Colon (tissue), 2 donors: Measurements from ENCODE around the gene PCDHGB5.
"Not testable (repeated sequence)": the region's sequence is repeated elsewhere in the genome, so short reads cannot be mapped to it uniquely, and the experiment has no call there.

Experiments
- FAIRE-seq: peaks from 2 replicates; lab custom pipeline; 2012; peaks lifted over from hg19 to GRCh38; lab: Jason Lieb, UNC
- donor health status: control.
- donor health status: control.

PCDHGB5 gene

GRCh38 chr5:141397756-141398551 lies at the start of gene PCDHGB5:
Gene PCDHGB5 (plus strand): TSS chr5:141397947. CDS start chr5:141398128, 181 bp downstream.
- not testable (repeated sequence) for FAIRE-seq

DNA sequence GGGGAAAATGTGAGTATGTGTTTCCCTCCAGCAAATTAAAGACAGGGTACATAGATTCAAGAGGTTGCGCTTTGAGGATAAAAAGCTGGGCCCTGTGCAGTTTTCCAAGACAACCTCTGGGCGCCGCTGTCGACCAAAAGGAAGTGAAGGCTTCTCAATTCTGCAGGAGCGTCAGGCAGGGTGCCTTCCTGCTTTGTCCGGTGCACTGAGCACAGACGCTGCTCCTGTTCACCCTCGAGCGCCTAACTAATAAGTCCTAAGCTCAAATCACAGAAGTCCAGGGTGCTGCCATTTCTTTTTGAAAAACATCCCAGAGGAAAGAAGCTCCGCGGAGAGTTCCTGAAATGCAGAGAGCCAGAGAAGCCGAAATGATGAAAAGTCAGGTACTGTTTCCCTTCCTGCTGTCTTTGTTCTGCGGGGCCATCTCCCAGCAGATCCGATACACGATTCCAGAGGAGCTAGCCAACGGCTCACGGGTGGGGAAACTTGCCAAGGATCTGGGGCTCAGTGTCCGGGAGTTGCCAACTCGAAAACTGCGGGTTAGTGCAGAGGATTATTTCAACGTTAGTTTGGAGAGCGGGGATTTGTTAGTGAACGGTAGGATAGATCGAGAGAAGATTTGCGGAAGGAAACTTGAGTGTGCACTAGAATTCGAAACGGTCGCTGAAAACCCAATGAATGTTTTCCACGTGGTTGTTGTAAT lies 47.7 kb upstream of the PCDHGB5 start, which contains the start of gene PCDHGB1:
PCDHGB1 (plus strand) TSS at position 183 of the 703 bp plus-strand sequence; CDS start at position 345, 162 bp downstream.
- no peak for FAIRE-seq

GRCh38 chr5:141351591-141351990 lies 46.2 kb upstream of the PCDHGB5 start:
- FAIRE-seq: no peak

DNA sequence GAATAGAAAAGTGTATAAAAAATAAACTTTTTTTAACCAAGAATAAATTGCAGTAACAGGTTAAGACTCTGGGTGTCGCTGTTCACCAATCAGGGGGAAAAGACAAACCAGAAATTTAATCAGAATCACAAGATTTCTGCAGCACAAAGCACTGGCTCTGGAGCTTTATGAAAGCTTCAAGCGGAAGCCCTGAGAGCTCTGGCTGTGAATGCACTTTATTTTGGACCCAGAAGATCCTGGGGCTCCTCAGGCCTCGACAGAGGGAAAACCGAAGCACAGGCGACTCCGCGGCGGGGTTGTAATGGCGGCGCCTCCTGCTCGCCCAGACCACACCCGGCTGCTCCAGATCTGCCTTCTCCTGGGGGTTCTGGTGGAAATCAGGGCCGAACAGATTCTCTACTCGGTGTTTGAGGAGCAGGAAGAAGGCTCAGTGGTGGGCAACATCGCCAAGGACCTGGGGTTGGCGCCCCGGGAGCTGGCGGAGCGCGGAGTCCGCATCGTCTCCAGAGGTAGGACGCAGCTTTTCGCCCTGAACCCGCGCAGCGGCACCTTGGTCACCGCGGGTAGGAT lies 42.8 kb upstream of the PCDHGB5 start, which contains the start of gene PCDHGA4:
PCDHGA4 (plus strand) TSS at position 122 of the 570 bp plus-strand sequence; CDS start at position 209, 87 bp downstream.
- no peak for FAIRE-seq

- no peak for FAIRE-seq
Observed at GRCh38 chr5:141355641-141356040, 42.1 kb upstream of the PCDHGB5 start.

DNA sequence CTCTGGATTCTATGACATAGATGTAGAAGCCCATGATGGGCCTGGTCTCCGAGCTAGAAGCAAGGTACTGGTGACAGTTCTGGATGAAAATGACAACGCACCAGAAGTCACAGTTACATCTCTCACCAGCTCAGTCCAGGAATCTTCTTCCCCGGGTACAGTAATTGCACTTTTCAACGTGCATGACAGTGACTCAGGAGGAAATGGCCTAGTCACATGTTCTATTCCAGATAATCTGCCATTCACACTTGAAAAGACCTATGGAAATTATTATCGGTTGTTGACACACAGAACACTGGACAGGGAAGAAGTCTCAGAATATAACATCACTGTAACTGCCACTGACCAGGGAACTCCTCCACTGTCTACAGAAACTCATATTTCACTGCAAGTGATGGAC lies 41.6 kb upstream of the PCDHGB5 start:
- no peak for FAIRE-seq

DNA sequence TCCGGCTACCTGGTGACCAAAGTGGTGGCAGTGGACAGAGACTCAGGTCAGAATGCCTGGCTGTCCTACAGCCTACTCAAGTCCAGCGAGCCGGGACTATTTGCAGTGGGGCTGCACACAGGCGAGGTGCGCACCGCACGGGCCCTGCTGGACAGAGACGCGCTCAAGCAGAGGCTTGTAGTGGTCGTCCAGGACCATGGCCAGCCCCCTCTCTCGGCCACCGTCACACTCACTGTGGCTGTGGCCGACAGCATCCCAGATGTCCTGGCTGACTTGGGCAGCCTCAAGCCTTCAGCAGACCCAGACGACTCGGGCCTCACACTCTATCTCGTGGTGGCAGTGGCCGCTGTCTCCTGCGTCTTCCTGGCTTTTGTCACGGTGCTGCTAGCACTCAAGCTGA lies 40.8 kb upstream of the PCDHGB5 start:
- no peak for FAIRE-seq

- FAIRE-seq: no peak
Observed at GRCh38 chr5:141359790-141360426, 37.8 kb upstream of the PCDHGB5 start, which contains the start of gene PCDHGB2. Gene PCDHGB2 (plus strand): TSS chr5:141359994. CDS start chr5:141360136, 142 bp downstream.

GRCh38 chr5:141360685-141361084 lies 37.1 kb upstream of the PCDHGB5 start:
- no peak for FAIRE-seq

GRCh38 chr5:141362719-141363118 lies 35.0 kb upstream of the PCDHGB5 start:
- no peak for FAIRE-seq

DNA sequence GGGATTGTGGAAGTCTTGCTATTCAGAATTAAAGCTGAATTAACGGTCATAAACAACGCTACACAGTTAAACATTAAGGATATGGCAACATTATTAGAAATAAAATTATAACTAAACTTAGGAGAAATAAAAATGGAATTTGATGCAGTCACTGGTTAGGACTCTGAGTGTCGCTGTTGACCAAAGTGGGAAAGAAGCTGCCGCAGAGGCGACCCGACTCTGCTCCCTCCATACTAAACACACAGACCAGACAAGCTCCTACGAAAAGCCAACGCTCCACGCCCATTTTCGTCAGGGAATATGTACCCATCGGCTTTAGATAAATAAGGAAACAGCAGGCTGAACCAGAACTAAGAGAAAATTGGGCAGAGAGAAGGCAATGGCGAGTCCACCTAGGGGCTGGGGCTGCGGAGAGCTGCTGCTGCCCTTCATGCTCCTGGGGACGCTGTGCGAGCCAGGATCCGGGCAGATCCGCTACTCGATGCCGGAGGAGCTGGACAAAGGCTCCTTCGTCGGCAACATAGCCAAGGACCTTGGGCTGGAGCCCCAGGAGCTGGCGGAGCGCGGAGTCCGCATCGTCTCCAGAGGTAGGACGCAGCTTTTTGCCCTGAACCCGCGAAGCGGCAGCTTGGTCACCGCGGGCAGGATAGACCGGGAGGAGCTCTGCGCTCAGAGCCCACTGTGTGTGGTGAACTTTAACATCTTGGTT lies 33.6 kb upstream of the PCDHGB5 start, which contains the start of gene PCDHGA5:
PCDHGA5 (plus strand) TSS at position 211 of the 709 bp plus-strand sequence; CDS start at position 380, 169 bp downstream.
- no peak for FAIRE-seq

GRCh38 chr5:141366016-141366896 lies 31.5 kb upstream of the PCDHGB5 start:
- FAIRE-seq: no peak

DNA sequence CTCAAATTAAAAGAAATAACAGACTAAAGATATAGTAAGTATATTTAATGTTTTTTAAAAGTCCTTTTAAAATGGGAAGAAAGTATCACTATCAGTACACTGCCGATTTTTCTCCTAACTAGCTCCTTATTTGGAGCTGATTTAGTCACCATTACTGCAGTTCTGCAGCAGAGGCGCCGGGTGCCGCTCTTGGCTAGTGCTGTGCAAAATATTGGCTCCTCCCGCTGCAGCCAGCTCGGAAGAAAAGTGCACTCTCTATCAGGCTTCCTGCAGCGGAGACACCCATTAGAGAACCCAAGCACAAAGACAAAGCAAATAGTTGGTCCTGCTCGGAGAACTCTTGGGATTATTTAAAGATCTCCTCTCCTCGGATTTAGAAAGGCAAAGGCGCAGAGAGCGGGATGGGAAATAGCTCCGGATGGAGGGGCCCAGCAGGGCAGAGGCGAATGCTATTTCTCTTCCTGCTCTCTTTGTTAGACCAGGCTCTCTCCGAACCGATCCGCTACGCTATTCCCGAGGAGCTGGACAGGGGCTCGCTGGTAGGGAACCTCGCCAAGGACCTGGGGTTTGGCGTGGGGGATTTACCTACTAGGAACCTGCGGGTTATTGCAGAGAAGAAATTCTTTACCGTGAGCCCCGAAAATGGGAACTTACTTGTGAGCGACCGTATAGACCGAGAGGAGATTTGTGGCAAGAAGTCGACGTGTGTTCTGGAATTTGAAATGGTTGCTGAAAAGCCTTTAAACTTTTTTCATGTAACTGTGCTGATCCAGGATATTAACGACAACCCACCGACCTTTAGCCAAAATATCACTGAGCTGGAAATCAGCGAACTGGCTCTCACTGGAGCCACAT lies 27.5 kb upstream of the PCDHGB5 start, which contains the start of gene PCDHGB3:
PCDHGB3 (plus strand) TSS at position 249 of the 855 bp plus-strand sequence; CDS start at position 402, 153 bp downstream.
- FAIRE-seq: no peak

- FAIRE-seq: no peak
Observed at GRCh38 chr5:141371572-141372475, 25.9 kb upstream of the PCDHGB5 start.

GRCh38 chr5:141373673-141374317 lies 24.0 kb upstream of the PCDHGB5 start, which contains the start of gene PCDHGA6:
Gene PCDHGA6 (plus strand): TSS chr5:141373891. CDS start chr5:141374084, 193 bp downstream.
- FAIRE-seq: no peak

- no peak for FAIRE-seq
Observed at GRCh38 chr5:141374627-141375026, 23.1 kb upstream of the PCDHGB5 start.

DNA sequence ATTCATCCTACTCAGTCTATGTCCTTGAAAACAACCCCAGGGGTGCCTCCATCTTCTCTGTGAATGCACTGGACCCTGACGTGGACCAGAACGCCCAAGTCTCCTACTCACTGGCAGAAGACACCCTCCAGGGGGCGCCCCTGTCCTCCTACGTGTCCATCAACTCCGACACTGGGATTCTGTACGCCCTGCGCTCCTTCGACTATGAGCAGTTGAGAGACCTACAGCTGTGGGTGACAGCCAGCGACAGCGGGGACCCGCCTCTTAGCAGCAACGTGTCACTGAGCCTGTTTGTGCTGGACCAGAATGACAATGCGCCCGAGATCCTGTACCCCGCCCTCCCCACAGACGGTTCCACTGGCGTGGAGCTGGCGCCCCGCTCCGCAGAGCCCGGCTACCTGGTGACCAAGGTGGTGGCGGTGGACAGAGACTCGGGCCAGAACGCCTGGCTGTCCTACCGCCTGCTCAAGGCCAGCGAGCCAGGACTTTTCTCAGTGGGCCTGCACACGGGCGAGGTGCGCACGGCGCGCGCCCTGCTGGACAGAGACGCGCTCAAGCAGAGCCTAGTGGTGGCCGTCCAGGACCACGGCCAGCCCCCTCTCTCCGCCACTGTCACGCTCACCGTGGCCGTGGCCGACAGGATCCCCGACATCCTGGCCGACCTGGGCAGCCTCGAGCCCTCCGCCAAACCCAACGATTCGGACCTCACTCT lies 22.1 kb upstream of the PCDHGB5 start:
- FAIRE-seq: not testable (repeated sequence)
